Neural cell (in vitro differentiated cells): Measurements from ENCODE around the gene SCNN1G. TPM values are rescaled to one million over a fixed set of nuclear protein-coding genes. Genes with fewer than 3 reads are reported as not detected.

Experiments used
- H2AFZ ChIP-seq: fragments of 200-600, 300-800 bp; sonication (generic), shearing (Covaris generic); 2 replicates; pipeline ENCODE4 v1.6.0; 2014; ENCODE audit warnings: low read depth, mild to moderate bottlenecking, antibody characterized with exemption, low read length, moderate library complexity
- H3F3A ChIP-seq: fragments of 200-600 bp; shearing (Covaris generic); 2 replicates; pipeline ENCODE4 v1.6.1; 2016; ENCODE audit warnings: mild to moderate bottlenecking, moderate library complexity, mixed read lengths, antibody characterized with exemption, low read length; ENCODE audit not compliant: insufficient read depth, poor library complexity, severe bottlenecking
- H3K27ac ChIP-seq: fragments of 200-600, 300-800 bp; sonication (generic), shearing (Covaris generic); 2 replicates; pipeline ENCODE4 v1.5.1; 2014; ENCODE audit warnings: mild to moderate bottlenecking, low read length, moderate library complexity
- H3K27me3 ChIP-seq: fragments of 300-800, 200-600 bp; sonication (generic), shearing (Covaris generic); 2 replicates; pipeline ENCODE4 v1.6.0; 2014; ENCODE audit warnings: mild to moderate bottlenecking, low read depth, low read length, moderate library complexity; ENCODE audit not compliant: insufficient read depth
- H3K36me3 ChIP-seq: fragments of 300-800, 200-600 bp; sonication (generic), shearing (Covaris generic); 2 replicates; pipeline ENCODE4 v1.5.1; 2014; ENCODE audit warnings: mild to moderate bottlenecking, antibody characterized with exemption, low read length, moderate library complexity; ENCODE audit not compliant: insufficient read depth
- H3K4me2 ChIP-seq: fragments of 300-800, 200-600 bp; sonication (generic), shearing (Covaris generic); 2 replicates; pipeline ENCODE4 v1.6.0; 2014; ENCODE audit warnings: mild to moderate bottlenecking, low read length
- H3K4me3 ChIP-seq: fragments of 300-800, 200-600 bp; sonication (generic), shearing (Covaris generic); 2 replicates; pipeline ENCODE4 v1.5.1; 2014; ENCODE audit warnings: mild to moderate bottlenecking, low read length, moderate library complexity
- H3K79me2 ChIP-seq: fragments of 200-600 bp; shearing (Covaris generic); replicated peaks from 2 replicates; pipeline ENCODE4 v1.6.0; 2014; ENCODE audit warnings: mild to moderate bottlenecking, low read length, moderate library complexity; ENCODE audit not compliant: insufficient read depth
- H3K9ac ChIP-seq: fragments of 300-800, 200-600 bp; sonication (generic), shearing (Covaris generic); 2 replicates; pipeline ENCODE4 v1.6.1; 2016; ENCODE audit warnings: mild to moderate bottlenecking, low read length, mixed read lengths
- H3K9me2 ChIP-seq: fragments of 200-600 bp; shearing (Covaris generic); 2 replicates; pipeline ENCODE4 v1.6.1; 2016; ENCODE audit warnings: mild to moderate bottlenecking, low read length, mixed read lengths; ENCODE audit not compliant: insufficient read depth
- H3K9me3 ChIP-seq: fragments of 200-600, 300-800 bp; sonication (generic), shearing (Covaris generic); 2 replicates; pipeline ENCODE4 v1.6.1; 2016; ENCODE audit warnings: mild to moderate bottlenecking, mixed run types, low read length, moderate library complexity, mixed read lengths
- H4K20me1 ChIP-seq: fragments of 200-600 bp; shearing (Covaris generic); 2 replicates; pipeline ENCODE4 v1.6.1; 2016; ENCODE audit warnings: mild to moderate bottlenecking, mixed run types; ENCODE audit not compliant: insufficient read depth
- EP300 ChIP-seq: fragments of 450-650 bp; conservative IDR thresholded peaks from 2 replicates; pipeline ENCODE4 v1.6.1; 2014; ENCODE audit warnings: antibody characterized with exemption, mild to moderate bottlenecking, moderate library complexity; ENCODE audit not compliant: poor library complexity, severe bottlenecking
- EZH2 ChIP-seq: fragments of 200-600, 300-800 bp; shearing (Covaris generic), sonication (generic); IDR thresholded peaks from 2 replicates; pipeline ENCODE4 v1.6.1; 2014; ENCODE audit warnings: antibody characterized with exemption, low read length, borderline replicate concordance, mild to moderate bottlenecking; ENCODE audit not compliant: insufficient read depth, poor library complexity, severe bottlenecking
- MXI1 ChIP-seq: fragments of 450-650 bp; conservative IDR thresholded peaks from 2 replicates; pipeline ENCODE4 v1.6.1; 2014; ENCODE audit warnings: antibody characterized with exemption, mild to moderate bottlenecking; ENCODE audit not compliant: poor library complexity, severe bottlenecking
- POLR2AphosphoS5 ChIP-seq: IDR thresholded peaks from 2 replicates; pipeline ENCODE4 v1.6.1; 2012
- RAD21 ChIP-seq: fragments of 450-650 bp; conservative IDR thresholded peaks from 2 replicates; pipeline ENCODE4 v1.6.1; 2014; ENCODE audit warnings: antibody characterized with exemption, mild to moderate bottlenecking, moderate library complexity
- SMC3 ChIP-seq: fragments of 450-650 bp; conservative IDR thresholded peaks from 2 replicates; pipeline ENCODE4 v1.6.1; 2014; ENCODE audit warnings: antibody characterized with exemption, mild to moderate bottlenecking, moderate library complexity; ENCODE audit not compliant: poor library complexity
- TAF1 ChIP-seq: IDR thresholded peaks from 2 replicates; pipeline ENCODE4 v1.6.1; 2012; ENCODE audit warnings: low read depth
- polyA plus RNA-seq: library from polyadenylated mRNA; depleted of rRNA; stranded (reverse); fragments of >200 nt; gene quantifications from 2 replicates; pipeline ENCODE4 v1.2.3, GENCODE V29; 2014
- TF ChIP-seq, protein P1 (sequence below): fragments of 450-650 bp; IDR thresholded peaks from 2 replicates; pipeline ENCODE4 v1.5.1; 2014; ENCODE audit warnings: antibody characterized with exemption, mild to moderate bottlenecking, moderate library complexity; ENCODE audit not compliant: poor library complexity, severe bottlenecking
- TF ChIP-seq, protein P2 (sequence below): IDR thresholded peaks from 2 replicates; pipeline ENCODE4 v1.6.1; 2012; ENCODE audit warnings: borderline replicate concordance

The SCNN1G gene
- polyA plus RNA-seq, 1 donor from 2014 or later: not detected

DNA sequence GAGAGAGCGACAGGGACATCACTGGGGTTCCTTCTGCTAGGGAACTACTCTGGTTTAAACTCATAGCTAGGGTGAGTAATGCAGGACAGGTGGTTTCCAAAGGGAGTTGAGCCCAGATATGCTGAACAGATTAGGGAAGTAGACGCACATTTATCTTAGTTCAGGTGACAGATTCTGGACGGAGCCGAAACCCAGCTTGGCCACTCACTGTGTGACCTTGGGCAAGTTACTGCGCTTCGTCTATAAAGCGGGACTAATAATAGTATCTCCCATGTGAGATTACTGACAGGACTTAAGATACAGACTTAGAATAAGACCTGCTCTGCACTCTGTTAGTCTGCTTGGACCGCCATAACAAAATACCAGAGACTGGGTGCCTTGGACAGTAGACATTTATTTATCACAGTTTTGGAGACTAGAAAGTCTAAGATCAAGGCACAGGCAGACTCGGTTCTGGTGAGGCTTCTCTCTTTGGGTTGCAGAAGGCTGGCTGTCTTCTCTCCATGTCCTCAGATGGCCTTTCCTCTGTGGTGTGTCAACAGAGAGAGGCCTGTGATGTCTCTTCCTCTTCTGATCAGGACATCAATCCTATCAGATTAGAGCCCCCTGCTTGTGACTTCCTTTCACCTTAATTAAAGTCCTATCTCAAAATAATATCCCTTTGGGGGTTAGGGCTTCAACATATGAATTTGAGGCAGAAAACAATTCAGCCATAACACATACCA, 12.1 kb downstream of the SCNN1G start:
- Histone ChIP-seq H4K20me1 (no peaks in the 10 kb centered on the region), H3K9me3 (no peaks in the 10 kb centered on the region), H3K36me3 (no peaks in the 10 kb centered on the region), H2AFZ (no peak overlapping the region), H3K79me2 (no peaks in the 10 kb centered on the region), H3K27ac (no peak overlapping the region), H3F3A (no peaks in the 10 kb centered on the region), H3K27me3 (no peaks in the 10 kb centered on the region), H3K4me2 (no peak overlapping the region), H3K9me2 (no peaks in the 10 kb centered on the region), H3K4me3 (no peak overlapping the region), H3K9ac (no peak overlapping the region)
- TF ChIP-seq, protein P1, sequence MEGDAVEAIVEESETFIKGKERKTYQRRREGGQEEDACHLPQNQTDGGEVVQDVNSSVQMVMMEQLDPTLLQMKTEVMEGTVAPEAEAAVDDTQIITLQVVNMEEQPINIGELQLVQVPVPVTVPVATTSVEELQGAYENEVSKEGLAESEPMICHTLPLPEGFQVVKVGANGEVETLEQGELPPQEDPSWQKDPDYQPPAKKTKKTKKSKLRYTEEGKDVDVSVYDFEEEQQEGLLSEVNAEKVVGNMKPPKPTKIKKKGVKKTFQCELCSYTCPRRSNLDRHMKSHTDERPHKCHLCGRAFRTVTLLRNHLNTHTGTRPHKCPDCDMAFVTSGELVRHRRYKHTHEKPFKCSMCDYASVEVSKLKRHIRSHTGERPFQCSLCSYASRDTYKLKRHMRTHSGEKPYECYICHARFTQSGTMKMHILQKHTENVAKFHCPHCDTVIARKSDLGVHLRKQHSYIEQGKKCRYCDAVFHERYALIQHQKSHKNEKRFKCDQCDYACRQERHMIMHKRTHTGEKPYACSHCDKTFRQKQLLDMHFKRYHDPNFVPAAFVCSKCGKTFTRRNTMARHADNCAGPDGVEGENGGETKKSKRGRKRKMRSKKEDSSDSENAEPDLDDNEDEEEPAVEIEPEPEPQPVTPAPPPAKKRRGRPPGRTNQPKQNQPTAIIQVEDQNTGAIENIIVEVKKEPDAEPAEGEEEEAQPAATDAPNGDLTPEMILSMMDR: no peak
- TF ChIP-seq SMC3: no peak
- TF ChIP-seq RAD21: no peak
- TF ChIP-seq POLR2AphosphoS5: no peak
- no peak for TF ChIP-seq MXI1
- no peak for TF ChIP-seq TAF1
- TF ChIP-seq, protein P2, sequence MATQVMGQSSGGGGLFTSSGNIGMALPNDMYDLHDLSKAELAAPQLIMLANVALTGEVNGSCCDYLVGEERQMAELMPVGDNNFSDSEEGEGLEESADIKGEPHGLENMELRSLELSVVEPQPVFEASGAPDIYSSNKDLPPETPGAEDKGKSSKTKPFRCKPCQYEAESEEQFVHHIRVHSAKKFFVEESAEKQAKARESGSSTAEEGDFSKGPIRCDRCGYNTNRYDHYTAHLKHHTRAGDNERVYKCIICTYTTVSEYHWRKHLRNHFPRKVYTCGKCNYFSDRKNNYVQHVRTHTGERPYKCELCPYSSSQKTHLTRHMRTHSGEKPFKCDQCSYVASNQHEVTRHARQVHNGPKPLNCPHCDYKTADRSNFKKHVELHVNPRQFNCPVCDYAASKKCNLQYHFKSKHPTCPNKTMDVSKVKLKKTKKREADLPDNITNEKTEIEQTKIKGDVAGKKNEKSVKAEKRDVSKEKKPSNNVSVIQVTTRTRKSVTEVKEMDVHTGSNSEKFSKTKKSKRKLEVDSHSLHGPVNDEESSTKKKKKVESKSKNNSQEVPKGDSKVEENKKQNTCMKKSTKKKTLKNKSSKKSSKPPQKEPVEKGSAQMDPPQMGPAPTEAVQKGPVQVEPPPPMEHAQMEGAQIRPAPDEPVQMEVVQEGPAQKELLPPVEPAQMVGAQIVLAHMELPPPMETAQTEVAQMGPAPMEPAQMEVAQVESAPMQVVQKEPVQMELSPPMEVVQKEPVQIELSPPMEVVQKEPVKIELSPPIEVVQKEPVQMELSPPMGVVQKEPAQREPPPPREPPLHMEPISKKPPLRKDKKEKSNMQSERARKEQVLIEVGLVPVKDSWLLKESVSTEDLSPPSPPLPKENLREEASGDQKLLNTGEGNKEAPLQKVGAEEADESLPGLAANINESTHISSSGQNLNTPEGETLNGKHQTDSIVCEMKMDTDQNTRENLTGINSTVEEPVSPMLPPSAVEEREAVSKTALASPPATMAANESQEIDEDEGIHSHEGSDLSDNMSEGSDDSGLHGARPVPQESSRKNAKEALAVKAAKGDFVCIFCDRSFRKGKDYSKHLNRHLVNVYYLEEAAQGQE: no peak
- TF ChIP-seq EP300: no peak
- TF ChIP-seq EZH2: no peak

DNA sequence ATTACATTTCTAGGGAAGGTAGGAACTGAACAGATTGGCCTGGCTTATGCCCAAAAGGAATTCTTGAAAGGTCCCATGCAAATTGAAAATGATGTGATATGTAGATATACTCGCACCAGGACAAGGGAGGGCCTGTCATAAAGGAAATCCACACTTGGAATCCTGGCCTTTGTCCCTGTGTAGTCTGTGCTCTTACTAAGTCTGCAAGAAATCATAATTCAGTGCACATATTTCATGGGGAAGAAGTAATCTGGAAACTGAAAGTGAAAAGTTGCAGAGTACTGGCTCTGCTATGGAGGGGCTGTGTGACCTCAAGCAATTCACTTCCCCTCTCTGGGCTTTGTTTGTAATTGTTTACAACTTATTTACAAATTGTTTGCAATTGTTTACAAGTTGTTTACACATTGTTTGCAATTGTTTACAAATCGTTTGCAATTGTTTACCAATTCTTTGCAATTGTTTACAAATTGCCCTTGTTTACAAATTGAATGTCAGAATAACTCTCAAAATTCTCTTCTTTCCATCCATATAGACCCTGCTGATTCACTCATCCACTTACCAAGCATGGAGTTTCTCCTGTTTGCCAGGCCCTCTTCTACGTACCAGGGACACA, 12.9 kb downstream of the SCNN1G start:
- Histone ChIP-seq H3K27ac (no peak overlapping the region), H3K4me2 (no peak overlapping the region), H3K36me3 (no peaks in the 10 kb centered on the region), H3K79me2 (no peaks in the 10 kb centered on the region), H4K20me1 (no peaks in the 10 kb centered on the region), H3K9me3 (no peaks in the 10 kb centered on the region), H3K4me3 (no peak overlapping the region), H3K27me3 (no peaks in the 10 kb centered on the region), H3F3A (no peaks in the 10 kb centered on the region), H3K9ac (no peak overlapping the region), H3K9me2 (no peaks in the 10 kb centered on the region), H2AFZ (no peak overlapping the region)
- TF ChIP-seq TAF1 (no peak), MXI1 (no peak), EZH2 (no peak), POLR2AphosphoS5 (no peak), EP300 (no peak), RAD21 (no peak), SMC3 (no peak)
- TF ChIP-seq, protein P1: no peak
- TF ChIP-seq, protein P2: no peak
